OCI-LY1 (cell line): ENCODE data around the gene P3R3URF.

Experiments used
- H2AFZ ChIP-seq: fragments of 200-600 bp; sonication (generic), shearing (Covaris generic); 2 replicates; pipeline ENCODE4 v1.6.0; 2014; ENCODE audit warnings: antibody characterized with exemption, mild to moderate bottlenecking, low read length
- H3F3A ChIP-seq: fragments of 200-600 bp; sonication (generic), shearing (Covaris generic); 2 replicates; pipeline ENCODE4 v1.6.0; 2014; ENCODE audit warnings: mild to moderate bottlenecking, antibody characterized with exemption, low read length, moderate library complexity; ENCODE audit not compliant: insufficient read depth
- H3K27ac ChIP-seq: fragments of 200-600 bp; sonication (generic); 2 replicates; pipeline ENCODE4 v1.5.1; 2014; ENCODE audit warnings: low read length, mixed run types, mild to moderate bottlenecking, low read depth; ENCODE audit not compliant: poor library complexity, severe bottlenecking
- H3K27me3 ChIP-seq: fragments of 200-600 bp; sonication (generic); 2 replicates; pipeline ENCODE4 v1.6.0; 2014; ENCODE audit warnings: antibody characterized with exemption, mild to moderate bottlenecking, low read length, moderate library complexity; ENCODE audit not compliant: insufficient read depth
- H3K36me3 ChIP-seq: fragments of 200-600 bp; sonication (generic); 2 replicates; pipeline ENCODE4 v1.6.1; 2014; ENCODE audit warnings: mild to moderate bottlenecking, antibody characterized with exemption, low read length, moderate library complexity, mixed read lengths; ENCODE audit not compliant: insufficient read depth
- H3K4me1 ChIP-seq: fragments of 200-600 bp; sonication (generic); 2 replicates; pipeline ENCODE4 v1.5.1; 2014; ENCODE audit warnings: mild to moderate bottlenecking, low read length, moderate library complexity; ENCODE audit not compliant: insufficient read depth, severe bottlenecking
- H3K4me2 ChIP-seq: fragments of 200-600 bp; sonication (generic), shearing (Covaris generic); 2 replicates; pipeline ENCODE4 v1.6.1; 2014; ENCODE audit warnings: low read length
- H3K4me3 ChIP-seq: fragments of 200-600 bp; sonication (generic); 2 replicates; pipeline ENCODE4 v1.5.1; 2014; ENCODE audit warnings: low read length, low read depth, mild to moderate bottlenecking, mixed read lengths; ENCODE audit not compliant: poor library complexity, severe bottlenecking
- H3K79me2 ChIP-seq: fragments of 200-600 bp; shearing (Covaris generic); 2 replicates; pipeline ENCODE4 v1.6.1; 2016; ENCODE audit warnings: mixed run types, low read length, mixed read lengths; ENCODE audit not compliant: insufficient read depth
- H3K9ac ChIP-seq: fragments of 200-600 bp; sonication (generic), shearing (Covaris generic); 2 replicates; pipeline ENCODE4 v1.6.1; 2014; ENCODE audit warnings: mild to moderate bottlenecking, low read length, mixed read lengths
- H3K9me2 ChIP-seq: fragments of 200-600 bp; sonication (generic), shearing (Covaris generic); 2 replicates; pipeline ENCODE4 v1.6.1; 2014; ENCODE audit warnings: low read depth, mild to moderate bottlenecking, low read length, mixed read lengths
- H3K9me3 ChIP-seq: fragments of 200-600 bp; shearing (Covaris generic); 2 replicates; pipeline ENCODE4 v1.6.1; 2014; ENCODE audit warnings: low read length, mixed read lengths
- H4K20me1 ChIP-seq: fragments of 200-600 bp; sonication (generic), shearing (Covaris generic); 2 replicates; pipeline ENCODE4 v1.6.0; 2016; ENCODE audit warnings: mild to moderate bottlenecking, low read length; ENCODE audit not compliant: insufficient read depth
- CTCF ChIP-seq: fragments of 200-600 bp; sonication (generic), shearing (Covaris generic); IDR thresholded peaks from 2 replicates; pipeline ENCODE4 v1.5.1; 2017; ENCODE audit warnings: mild to moderate bottlenecking, antibody characterized with exemption, low read length, moderate library complexity, mixed read lengths
- EZH2 ChIP-seq: fragments of 200-600 bp; sonication (generic), shearing (Covaris generic); IDR thresholded peaks from 2 replicates; pipeline ENCODE4 v1.8.0; 2017; ENCODE audit warnings: borderline replicate concordance, mixed run types, mild to moderate bottlenecking, antibody characterized with exemption, low read length, moderate library complexity, mixed read lengths

Gene P3R3URF

DNA sequence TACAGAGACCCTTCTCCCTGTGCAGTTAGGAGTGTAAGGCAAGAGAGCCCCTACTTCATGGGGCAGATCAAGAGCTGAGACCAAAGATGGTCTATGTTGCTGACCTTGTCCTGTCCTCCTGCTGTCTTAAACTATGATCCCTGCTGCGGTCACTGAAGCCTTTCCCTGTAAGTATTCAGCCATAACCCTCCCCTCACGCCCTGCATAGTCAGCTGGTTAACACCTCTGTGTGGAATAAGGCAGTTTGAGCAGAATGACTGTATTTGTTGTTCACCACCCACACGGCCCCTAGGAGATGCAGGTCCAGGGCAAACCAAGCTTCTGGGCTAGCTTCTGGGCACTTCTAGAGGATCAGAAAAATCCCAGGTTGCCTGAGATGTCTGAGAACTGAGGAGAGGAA, 1.0 kb downstream of the P3R3URF start:
- Histone ChIP-seq H2AFZ (no peak overlapping the region), H3K79me2 (no peaks in the 10 kb centered on the region), H3K9me2 (no peaks in the 10 kb centered on the region), H4K20me1 (no peaks in the 10 kb centered on the region), H3F3A (no peaks in the 10 kb centered on the region), H3K9ac (no peak overlapping the region), H3K9me3 (no peaks in the 10 kb centered on the region), H3K4me2 (no peak overlapping the region), H3K27ac (no peak overlapping the region), H3K27me3 (no peaks in the 10 kb centered on the region), H3K36me3 (no peaks in the 10 kb centered on the region), H3K4me1 (peaks cover 3% of the 10 kb centered on the region), H3K4me3 (no peak overlapping the region)
- TF ChIP-seq CTCF, result no peak
- TF ChIP-seq EZH2, result no peak

DNA sequence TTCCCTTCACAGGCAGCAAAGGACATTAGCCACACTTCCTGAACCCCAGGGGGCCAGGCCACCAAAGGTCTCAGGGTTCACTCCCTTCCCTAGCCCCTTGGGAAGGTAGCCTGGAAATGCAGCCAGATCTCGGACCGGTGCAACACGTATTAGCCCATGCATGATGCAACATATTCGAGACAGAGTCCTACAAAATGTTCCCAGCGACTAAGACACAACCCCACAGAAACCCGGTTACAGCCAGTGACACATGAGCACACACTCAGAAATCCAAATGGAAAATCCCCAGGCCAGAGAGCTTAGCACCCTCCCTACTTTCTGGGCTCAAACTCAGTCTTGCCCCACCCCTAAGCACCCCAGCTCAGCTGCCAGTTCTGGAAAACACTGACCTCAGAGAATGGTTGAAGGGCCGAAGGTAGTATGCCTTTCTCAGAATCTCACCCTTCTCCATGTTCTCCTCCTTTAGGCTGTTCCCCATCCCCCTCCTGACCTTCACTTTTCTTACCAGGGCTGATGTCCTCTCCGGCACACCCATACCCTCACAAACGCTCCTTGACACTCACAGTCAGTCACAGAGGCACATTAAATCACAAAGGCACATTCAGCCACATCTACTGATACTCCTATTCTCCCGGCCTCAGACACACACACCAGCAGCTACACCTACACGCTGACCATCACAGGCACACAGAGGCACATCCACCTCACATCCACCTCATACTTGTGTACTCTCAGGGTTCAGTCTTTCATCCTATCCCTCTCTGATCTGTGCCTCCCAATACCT, 1.6 kb downstream of the P3R3URF start, which contains the start of gene TSPAN1:
TSS of gene TSPAN1 (plus strand) at position 640 of the 784 bp plus-strand sequence. CDS start 6,021 bp downstream, outside the sequence.
- TF ChIP-seq EZH2 (no peak), CTCF (no peak)
- Histone ChIP-seq H3F3A (no peaks in the 10 kb centered on the region), H3K79me2 (no peaks in the 10 kb centered on the region), H3K27ac (no peak within 1 kb of the TSS), H3K9me3 (no peaks in the 10 kb centered on the region), H3K4me1 (peaks cover 3% of the 10 kb centered on the region), H3K9me2 (no peaks in the 10 kb centered on the region), H3K36me3 (no peaks in the 10 kb centered on the region), H3K4me2 (no peak within 1 kb of the TSS), H4K20me1 (no peaks in the 10 kb centered on the region), H3K27me3 (no peaks in the 10 kb centered on the region), H3K9ac (no peak within 1 kb of the TSS), H2AFZ (no peak within 1 kb of the TSS), H3K4me3 (no peak within 1 kb of the TSS)

- Histone ChIP-seq H3K4me3 (no peak overlapping the region), H3K27ac (no peak overlapping the region), H3K27me3 (no peaks in the 10 kb centered on the region; the same call in 1 of the 2 replicates), H3K9me3 (no peaks in the 10 kb centered on the region), H3K79me2 (no peaks in the 10 kb centered on the region), H3K36me3 (no peaks in the 10 kb centered on the region), H4K20me1 (no peaks in the 10 kb centered on the region), H3F3A (no peaks in the 10 kb centered on the region), H3K9ac (no peak overlapping the region), H2AFZ (no peak overlapping the region), H3K4me1 (peaks cover 3% of the 10 kb centered on the region), H3K9me2 (no peaks in the 10 kb centered on the region), H3K4me2 (no peak overlapping the region)
- TF ChIP-seq EZH2 (no peak), CTCF (no peak)
Observed at GRCh38 chr1:46173361-46173856, 2.9 kb downstream of the P3R3URF start.
